ENCODE measurements around the gene C12orf60.

Gene C12orf60

GRCh38 chr12:14841761-14842160 lies 38.3 kb downstream of the C12orf60 start:
- TF ChIP-seq CTCF (IDR thresholded peaks at IDR 0.05; ENCODE audit: low read depth, low read length, missing control alignments) = no peak
- in situ Hi-C loops (cut with HindIII; ENCODE audit: low sequenced_read_pairs) = no loop called here
- H3K4me3 ChIP-seq (ENCODE audit: low read depth, low read length) = no peak overlapping the region
- no peak for DNase-seq (ENCODE audit: low read depth)

- no peak for TF ChIP-seq CTCF (IDR thresholded peaks at IDR 0.05; ENCODE audit: low read depth, low read length, missing control alignments)
- in situ Hi-C loops (cut with HindIII; ENCODE audit: low sequenced_read_pairs) = no loop called here
- no peak for DNase-seq (ENCODE audit: low read depth)
- H3K4me3 ChIP-seq (ENCODE audit: low read depth, low read length) = no peak overlapping the region
Observed at GRCh38 chr12:14842315-14842714, 38.8 kb downstream of the C12orf60 start.

GRCh38 chr12:14843425-14843887 lies 40.0 kb downstream of the C12orf60 start, which contains the start of gene ART4:
TSS of gene ART4 (minus strand) at chr12:14843526. CDS start at chr12:14843113, 413 bp downstream.
- H3K4me3 ChIP-seq (ENCODE audit: low read depth, low read length) = no peak within 1 kb of the TSS
- DNase-seq (ENCODE audit: low read depth) = no peak
- in situ Hi-C loops (cut with HindIII; ENCODE audit: low sequenced_read_pairs) = no loop called here
- no peak for TF ChIP-seq CTCF (IDR thresholded peaks at IDR 0.05; ENCODE audit: low read depth, low read length, missing control alignments)

- in situ Hi-C loops (cut with HindIII; ENCODE audit: low sequenced_read_pairs) = no loop called here
- no peak overlapping the region for H3K4me3 ChIP-seq (ENCODE audit: low read depth, low read length)
- TF ChIP-seq CTCF (IDR thresholded peaks at IDR 0.05; ENCODE audit: low read depth, low read length, missing control alignments) = no peak
- DNase-seq (ENCODE audit: low read depth) = no peak
Observed at GRCh38 chr12:14844401-14844800, 40.9 kb downstream of the C12orf60 start.

- peak; percentile 76 for TF ChIP-seq CTCF (IDR thresholded peaks at IDR 0.05; ENCODE audit: low read depth, low read length, missing control alignments)
- in situ Hi-C loops (cut with HindIII; ENCODE audit: low sequenced_read_pairs) = no loop called here
- H3K4me3 ChIP-seq (ENCODE audit: low read depth, low read length) = no peak overlapping the region
- peak; percentile 46 for DNase-seq (ENCODE audit: low read depth)
Observed at GRCh38 chr12:14845350-14845750, 41.9 kb downstream of the C12orf60 start.

GRCh38 chr12:14846042-14846587 lies 42.6 kb downstream of the C12orf60 start:
- no peak overlapping the region for H3K4me3 ChIP-seq (ENCODE audit: low read depth, low read length)
- no peak for DNase-seq (ENCODE audit: low read depth)

More at GRCh38 chr12:14846042-14846587, 42.6 kb downstream of the C12orf60 start:
- in situ Hi-C loops (cut with HindIII; ENCODE audit: low sequenced_read_pairs) = no loop called here
- TF ChIP-seq CTCF (IDR thresholded peaks at IDR 0.05; ENCODE audit: low read depth, low read length, missing control alignments) = no peak

Data from astrocyte of the cerebellum (primary cell).